H1 (cell line): Measurements from ENCODE around the gene PTGDS. TPM values are rescaled to one million over a fixed set of nuclear protein-coding genes. Genes with fewer than 3 reads are reported as not detected.

Source experiments
- ASH2L ChIP-seq: fragments of 200-600, 300-600 bp; sonication (generic); IDR thresholded peaks from one replicate; pipeline ENCODE4 v1.7.1; 2017; ENCODE audit warnings: low read length
- POLR2A ChIP-seq, 2 experiments: IDR thresholded peaks; 1 replicate in 1 of 2; 2 replicates in 1 of 2; pipeline ENCODE4 v1.6.1; 2011; ENCODE audit warnings: low read depth in 2 of 2, low read length in 2 of 2, mild to moderate bottlenecking in 2 of 2; ENCODE audit errors: control extremely low read depth in 1 of 2
- USF2 ChIP-seq: IDR thresholded peaks from 2 replicates; pipeline ENCODE4 v1.6.1; 2011; ENCODE audit warnings: low read length, improper control_type of control experiment
- polyA plus RNA-seq, 7 experiments: library from polyadenylated mRNA; depleted of rRNA in 3 of 7; stranded (reverse) in 5 of 7; unstranded in 2 of 7; fragments of >200 nt in 5 of 7; fragments of 200-250 nt in 2 of 7; gene quantifications; 1 replicate in 5 of 7; 2 replicates in 1 of 7; 4 replicates in 1 of 7; pipeline versions ENCODE4 v1.2.1 to v1.2.3, GENCODE V29; 2011 to 2013; ENCODE audit warnings: missing spikeins in 2 of 7, mixed read lengths in 2 of 7
- total RNA-seq: library from RNA; stranded (reverse); fragmentation: NEBNext Ultra II Directional; extraction: Animal tissue kit (Norgen Biotek cat#: 25700); gene quantifications from 2 replicates; pipeline ENCODE4 v1.2.1, GENCODE V29; 2021

The PTGDS gene
- total and polyA plus RNA-seq, 2 of the 8 experiments (the other 6 are each of a cell fraction or from before 2014, with no cell fraction given), result 1.7 to 2.3 TPM

DNA sequence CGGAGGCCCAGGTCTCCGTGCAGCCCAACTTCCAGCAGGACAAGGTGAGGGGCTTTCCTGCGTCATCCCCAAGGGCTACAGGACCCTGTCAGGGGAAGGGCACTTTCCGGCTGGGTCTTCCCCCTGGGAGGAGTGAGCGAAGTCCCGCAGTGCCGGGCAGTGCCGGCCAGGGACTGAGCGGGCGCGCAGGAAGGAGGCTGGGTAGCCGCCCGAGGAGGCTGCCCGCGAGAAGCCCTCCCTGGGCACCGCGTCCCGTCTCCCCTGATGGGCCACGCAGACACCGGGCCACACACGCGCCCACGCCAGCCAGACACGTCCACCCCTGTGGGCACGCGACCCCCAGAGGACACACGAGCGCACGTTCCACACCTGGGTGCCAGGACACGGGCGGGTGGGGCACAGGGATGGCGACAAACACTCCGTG lies 357 bp downstream of the PTGDS start (continued):
- TF ChIP-seq USF2 (no peak), POLR2A (IDR thresholded peaks at IDR 0.05; ENCODE audit: control extremely low read depth in 1 of 2, low read depth in 2 of 2, low read length in 2 of 2) (no peak), ASH2L (peak; percentile 41)
